ENCODE results near the gene ADRA2A. TPM values are rescaled to one million over a fixed set of nuclear protein-coding genes. Genes with fewer than 3 reads are reported as not detected.

ADRA2A gene
- total RNA-seq, 4 donors from 2014 or later = 2.9 to 9.7 (median 5.3) TPM

DNA sequence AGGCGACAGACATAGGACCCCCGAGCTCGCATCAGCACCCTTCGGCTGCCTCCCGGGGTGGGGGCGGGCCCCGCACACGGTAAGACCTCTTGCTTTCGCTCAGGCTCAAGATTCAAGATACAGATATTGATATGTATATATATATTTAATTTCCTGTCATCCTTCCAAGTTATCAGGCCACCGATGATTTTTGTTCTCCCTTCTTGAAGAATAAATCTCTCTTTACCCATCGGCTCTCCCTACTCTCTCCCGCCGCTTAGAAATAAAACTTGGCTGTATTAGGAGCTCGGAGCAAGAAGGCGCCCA is 603 bp downstream of the ADRA2A start:
- H3K4me3 ChIP-seq (ENCODE audit: low read depth, poor library complexity, severe bottlenecking) = peak overlapping the region; percentile 26
- intact Hi-C loops (cut with DNase I; ENCODE audit: low total_unique reads) = no loop called here
- DNase-seq (ENCODE audit: low spot score in 2 of 2) = no peak
- no peak for TF ChIP-seq POLR2A (IDR thresholded peaks at IDR 0.05)
- TF ChIP-seq, protein P1, sequence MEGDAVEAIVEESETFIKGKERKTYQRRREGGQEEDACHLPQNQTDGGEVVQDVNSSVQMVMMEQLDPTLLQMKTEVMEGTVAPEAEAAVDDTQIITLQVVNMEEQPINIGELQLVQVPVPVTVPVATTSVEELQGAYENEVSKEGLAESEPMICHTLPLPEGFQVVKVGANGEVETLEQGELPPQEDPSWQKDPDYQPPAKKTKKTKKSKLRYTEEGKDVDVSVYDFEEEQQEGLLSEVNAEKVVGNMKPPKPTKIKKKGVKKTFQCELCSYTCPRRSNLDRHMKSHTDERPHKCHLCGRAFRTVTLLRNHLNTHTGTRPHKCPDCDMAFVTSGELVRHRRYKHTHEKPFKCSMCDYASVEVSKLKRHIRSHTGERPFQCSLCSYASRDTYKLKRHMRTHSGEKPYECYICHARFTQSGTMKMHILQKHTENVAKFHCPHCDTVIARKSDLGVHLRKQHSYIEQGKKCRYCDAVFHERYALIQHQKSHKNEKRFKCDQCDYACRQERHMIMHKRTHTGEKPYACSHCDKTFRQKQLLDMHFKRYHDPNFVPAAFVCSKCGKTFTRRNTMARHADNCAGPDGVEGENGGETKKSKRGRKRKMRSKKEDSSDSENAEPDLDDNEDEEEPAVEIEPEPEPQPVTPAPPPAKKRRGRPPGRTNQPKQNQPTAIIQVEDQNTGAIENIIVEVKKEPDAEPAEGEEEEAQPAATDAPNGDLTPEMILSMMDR (IDR thresholded peaks at IDR 0.05) = no peak
- WGBS, 2 donors = 0 to 1% methylated on average over 8 to 15 of the region's 15 CpGs

DNA sequence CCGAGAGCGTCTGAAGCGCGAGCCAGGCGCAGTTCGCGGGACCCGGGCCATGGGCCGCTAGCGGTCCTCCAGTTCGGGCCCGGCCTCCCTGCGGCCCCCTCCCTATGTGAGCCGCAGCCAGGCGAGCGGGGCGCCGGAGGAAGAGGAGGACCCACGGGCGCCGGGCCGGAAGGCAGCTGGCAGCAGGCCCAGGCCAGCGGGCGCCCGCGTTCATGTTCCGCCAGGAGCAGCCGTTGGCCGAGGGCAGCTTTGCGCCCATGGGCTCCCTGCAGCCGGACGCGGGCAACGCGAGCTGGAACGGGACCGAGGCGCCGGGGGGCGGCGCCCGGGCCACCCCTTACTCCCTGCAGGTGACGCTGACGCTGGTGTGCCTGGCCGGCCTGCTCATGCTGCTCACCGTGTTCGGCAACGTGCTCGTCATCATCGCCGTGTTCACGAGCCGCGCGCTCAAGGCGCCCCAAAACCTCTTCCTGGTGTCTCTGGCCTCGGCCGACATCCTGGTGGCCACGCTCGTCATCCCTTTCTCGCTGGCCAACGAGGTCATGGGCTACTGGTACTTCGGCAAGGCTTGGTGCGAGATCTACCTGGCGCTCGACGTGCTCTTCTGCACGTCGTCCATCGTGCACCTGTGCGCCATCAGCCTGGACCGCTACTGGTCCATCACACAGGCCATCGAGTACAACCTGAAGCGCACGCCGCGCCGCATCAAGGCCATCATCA is 1.1 kb downstream of the ADRA2A start:
- DNase-seq (ENCODE audit: low spot score in 2 of 2) = no peak
- WGBS, 2 donors = 14 to 17% methylated on average over 51 to 56 of the region's 78 CpGs
- intact Hi-C loops (cut with DNase I; ENCODE audit: low total_unique reads) = no loop called here
- H3K4me3 ChIP-seq (ENCODE audit: low read depth, poor library complexity, severe bottlenecking) = peak overlapping the region; percentile 26
- TF ChIP-seq, protein P1 (IDR thresholded peaks at IDR 0.05) = no peak
- TF ChIP-seq POLR2A (IDR thresholded peaks at IDR 0.05) = no peak

DNA sequence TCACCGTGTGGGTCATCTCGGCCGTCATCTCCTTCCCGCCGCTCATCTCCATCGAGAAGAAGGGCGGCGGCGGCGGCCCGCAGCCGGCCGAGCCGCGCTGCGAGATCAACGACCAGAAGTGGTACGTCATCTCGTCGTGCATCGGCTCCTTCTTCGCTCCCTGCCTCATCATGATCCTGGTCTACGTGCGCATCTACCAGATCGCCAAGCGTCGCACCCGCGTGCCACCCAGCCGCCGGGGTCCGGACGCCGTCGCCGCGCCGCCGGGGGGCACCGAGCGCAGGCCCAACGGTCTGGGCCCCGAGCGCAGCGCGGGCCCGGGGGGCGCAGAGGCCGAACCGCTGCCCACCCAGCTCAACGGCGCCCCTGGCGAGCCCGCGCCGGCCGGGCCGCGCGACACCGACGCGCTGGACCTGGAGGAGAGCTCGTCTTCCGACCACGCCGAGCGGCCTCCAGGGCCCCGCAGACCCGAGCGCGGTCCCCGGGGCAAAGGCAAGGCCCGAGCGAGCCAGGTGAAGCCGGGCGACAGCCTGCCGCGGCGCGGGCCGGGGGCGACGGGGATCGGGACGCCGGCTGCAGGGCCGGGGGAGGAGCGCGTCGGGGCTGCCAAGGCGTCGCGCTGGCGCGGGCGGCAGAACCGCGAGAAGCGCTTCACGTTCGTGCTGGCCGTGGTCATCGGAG is 1.8 kb downstream of the ADRA2A start:
- no peak for DNase-seq (ENCODE audit: low spot score in 2 of 2)
- intact Hi-C loops (cut with DNase I; ENCODE audit: low total_unique reads) = no loop called here
- no peak overlapping the region for H3K4me3 ChIP-seq (ENCODE audit: low read depth, poor library complexity, severe bottlenecking)
- 18 to 28% methylated on average over 12 to 102 of the region's 104 CpGs for WGBS, 2 donors
- TF ChIP-seq POLR2A (IDR thresholded peaks at IDR 0.05) = no peak
- TF ChIP-seq, protein P1 (IDR thresholded peaks at IDR 0.05) = no peak

DNA sequence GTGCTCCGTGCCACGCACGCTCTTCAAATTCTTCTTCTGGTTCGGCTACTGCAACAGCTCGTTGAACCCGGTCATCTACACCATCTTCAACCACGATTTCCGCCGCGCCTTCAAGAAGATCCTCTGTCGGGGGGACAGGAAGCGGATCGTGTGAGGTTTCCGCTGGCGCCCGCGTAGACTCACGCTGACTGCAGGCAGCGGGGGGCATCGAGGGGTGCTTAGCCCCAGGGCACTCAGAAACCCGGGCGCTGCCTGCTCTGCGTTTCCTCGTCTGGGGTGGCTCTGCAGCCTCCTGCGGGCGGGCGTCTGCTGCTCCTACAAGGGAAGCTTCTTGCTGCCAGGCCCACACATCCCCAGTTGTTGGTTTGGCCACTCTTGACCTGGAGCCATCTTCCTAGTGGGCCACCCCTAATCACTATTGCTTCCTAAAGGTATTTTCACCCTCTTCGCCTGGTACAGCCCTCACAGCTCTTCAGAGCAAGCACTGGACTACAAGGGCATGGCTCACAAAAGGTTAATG is 2.5 kb downstream of the ADRA2A start:
- intact Hi-C loops (cut with DNase I; ENCODE audit: low total_unique reads) = no loop called here
- 73 to 83% methylated on average over 28 of the region's 28 CpGs for WGBS, 2 donors
- DNase-seq (ENCODE audit: low spot score in 2 of 2) = peak in 1 of 2 donors; percentile 82
- H3K4me3 ChIP-seq (ENCODE audit: low read depth, poor library complexity, severe bottlenecking) = no peak overlapping the region
- TF ChIP-seq POLR2A (IDR thresholded peaks at IDR 0.05) = no peak
- TF ChIP-seq, protein P1 (IDR thresholded peaks at IDR 0.05) = no peak

DNA sequence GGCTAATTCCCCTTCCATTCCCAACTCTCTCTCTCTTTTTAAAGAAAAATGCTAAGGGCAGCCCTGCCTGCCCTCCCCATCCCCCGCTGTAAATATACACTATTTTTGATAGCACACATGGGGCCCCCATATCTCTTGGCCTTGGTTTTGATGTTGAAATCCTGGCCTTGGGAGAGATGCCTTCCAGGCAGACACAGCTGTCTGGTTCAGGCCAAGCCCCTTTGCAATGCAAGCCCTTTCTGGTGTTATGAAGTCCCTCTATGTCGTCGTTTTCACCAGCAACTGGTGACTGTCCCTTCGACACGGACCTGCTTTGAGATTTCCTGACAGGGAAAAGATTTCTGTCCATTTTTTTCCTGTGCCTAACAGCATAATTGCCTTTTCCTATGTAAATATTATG is 3.0 kb downstream of the ADRA2A start:
- TF ChIP-seq, protein P1 (IDR thresholded peaks at IDR 0.05) = no peak
- no peak for TF ChIP-seq POLR2A (IDR thresholded peaks at IDR 0.05)
- 84 to 86% methylated on average over 5 of the region's 5 CpGs for WGBS, 2 donors
- no peak overlapping the region for H3K4me3 ChIP-seq (ENCODE audit: low read depth, poor library complexity, severe bottlenecking)
- intact Hi-C loops (cut with DNase I; ENCODE audit: low total_unique reads) = no loop called here
- DNase-seq (ENCODE audit: low spot score in 2 of 2) = no peak
